Measurements from ENCODE around the gene NOG. TPM values are rescaled to one million over a fixed set of nuclear protein-coding genes. Genes with fewer than 3 reads are reported as not detected.

The NOG gene
- total RNA-seq, 4 donors from 2014 or later = 0.22 to 0.34 TPM; not detected in 2

- TF ChIP-seq CTCF (IDR thresholded peaks at IDR 0.05; ENCODE audit: low read depth) = no peak
Observed at GRCh38 chr17:56597495-56597990, 4.0 kb downstream of the NOG start.

GRCh38 chr17:56598466-56598865, 5.0 kb downstream of the NOG start:
- no peak for TF ChIP-seq CTCF (IDR thresholded peaks at IDR 0.05; ENCODE audit: low read depth)

GRCh38 chr17:56599088-56599487, 5.6 kb downstream of the NOG start:
- no peak for TF ChIP-seq CTCF (IDR thresholded peaks at IDR 0.05; ENCODE audit: low read depth)

- no peak for TF ChIP-seq CTCF (IDR thresholded peaks at IDR 0.05; ENCODE audit: low read depth)
Observed at GRCh38 chr17:56599566-56599965, 6.1 kb downstream of the NOG start.

GRCh38 chr17:56600256-56600655, 6.8 kb downstream of the NOG start:
- TF ChIP-seq CTCF (IDR thresholded peaks at IDR 0.05; ENCODE audit: low read depth) = no peak

- no peak for TF ChIP-seq CTCF (IDR thresholded peaks at IDR 0.05; ENCODE audit: low read depth)
Observed at GRCh38 chr17:56601591-56601990, 8.1 kb downstream of the NOG start.

GRCh38 chr17:56602292-56603130, 9.0 kb downstream of the NOG start:
- TF ChIP-seq CTCF (IDR thresholded peaks at IDR 0.05; ENCODE audit: low read depth) = no peak
